GM12874 (cell line): ENCODE data around the gene FCHSD2.

ENCODE experiments used
- TF ChIP-seq, protein P1 (sequence below): IDR thresholded peaks from 2 replicates; pipeline ENCODE4 v1.5.1; 2011; ENCODE audit warnings: low read depth, mild to moderate bottlenecking, control low read depth, low read length, moderate library complexity; ENCODE audit not compliant: insufficient read depth

The FCHSD2 gene

DNA sequence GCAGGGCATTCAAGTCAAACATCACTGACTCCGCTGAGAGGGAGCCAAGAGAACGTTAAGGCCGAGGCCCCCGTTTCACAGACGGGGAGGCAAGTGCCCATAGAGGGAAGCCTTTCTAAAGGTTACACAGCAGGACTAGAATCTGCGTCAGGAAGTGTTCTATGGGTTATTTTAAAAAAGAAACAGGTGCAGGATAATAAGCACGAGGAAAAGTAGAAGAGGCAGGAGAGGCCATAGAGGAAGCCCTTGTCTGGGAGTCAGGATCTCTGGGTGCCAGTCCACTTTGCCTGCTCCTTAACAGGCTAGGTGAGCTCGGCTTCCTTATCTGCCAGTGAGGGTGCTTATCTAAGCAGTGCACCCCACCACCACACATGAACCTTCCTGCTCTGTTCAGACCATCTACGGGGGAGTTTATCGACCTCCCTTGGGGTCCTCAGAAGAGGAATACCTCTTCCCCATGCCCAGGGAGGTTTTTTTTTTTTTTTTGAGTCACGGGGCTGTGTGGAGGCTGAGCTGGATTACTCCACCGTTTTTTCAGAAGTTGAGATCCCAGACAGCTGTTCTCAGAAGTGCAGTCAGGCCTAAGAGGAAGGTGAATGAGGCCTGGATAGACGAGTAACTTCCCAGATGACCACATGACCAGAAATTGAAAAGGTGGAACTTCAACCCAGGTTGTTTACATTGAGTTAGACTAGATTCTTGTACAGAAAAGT lies 1.2 kb upstream of the FCHSD2 start:
- TF ChIP-seq, protein P1, sequence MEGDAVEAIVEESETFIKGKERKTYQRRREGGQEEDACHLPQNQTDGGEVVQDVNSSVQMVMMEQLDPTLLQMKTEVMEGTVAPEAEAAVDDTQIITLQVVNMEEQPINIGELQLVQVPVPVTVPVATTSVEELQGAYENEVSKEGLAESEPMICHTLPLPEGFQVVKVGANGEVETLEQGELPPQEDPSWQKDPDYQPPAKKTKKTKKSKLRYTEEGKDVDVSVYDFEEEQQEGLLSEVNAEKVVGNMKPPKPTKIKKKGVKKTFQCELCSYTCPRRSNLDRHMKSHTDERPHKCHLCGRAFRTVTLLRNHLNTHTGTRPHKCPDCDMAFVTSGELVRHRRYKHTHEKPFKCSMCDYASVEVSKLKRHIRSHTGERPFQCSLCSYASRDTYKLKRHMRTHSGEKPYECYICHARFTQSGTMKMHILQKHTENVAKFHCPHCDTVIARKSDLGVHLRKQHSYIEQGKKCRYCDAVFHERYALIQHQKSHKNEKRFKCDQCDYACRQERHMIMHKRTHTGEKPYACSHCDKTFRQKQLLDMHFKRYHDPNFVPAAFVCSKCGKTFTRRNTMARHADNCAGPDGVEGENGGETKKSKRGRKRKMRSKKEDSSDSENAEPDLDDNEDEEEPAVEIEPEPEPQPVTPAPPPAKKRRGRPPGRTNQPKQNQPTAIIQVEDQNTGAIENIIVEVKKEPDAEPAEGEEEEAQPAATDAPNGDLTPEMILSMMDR, result no peak

DNA sequence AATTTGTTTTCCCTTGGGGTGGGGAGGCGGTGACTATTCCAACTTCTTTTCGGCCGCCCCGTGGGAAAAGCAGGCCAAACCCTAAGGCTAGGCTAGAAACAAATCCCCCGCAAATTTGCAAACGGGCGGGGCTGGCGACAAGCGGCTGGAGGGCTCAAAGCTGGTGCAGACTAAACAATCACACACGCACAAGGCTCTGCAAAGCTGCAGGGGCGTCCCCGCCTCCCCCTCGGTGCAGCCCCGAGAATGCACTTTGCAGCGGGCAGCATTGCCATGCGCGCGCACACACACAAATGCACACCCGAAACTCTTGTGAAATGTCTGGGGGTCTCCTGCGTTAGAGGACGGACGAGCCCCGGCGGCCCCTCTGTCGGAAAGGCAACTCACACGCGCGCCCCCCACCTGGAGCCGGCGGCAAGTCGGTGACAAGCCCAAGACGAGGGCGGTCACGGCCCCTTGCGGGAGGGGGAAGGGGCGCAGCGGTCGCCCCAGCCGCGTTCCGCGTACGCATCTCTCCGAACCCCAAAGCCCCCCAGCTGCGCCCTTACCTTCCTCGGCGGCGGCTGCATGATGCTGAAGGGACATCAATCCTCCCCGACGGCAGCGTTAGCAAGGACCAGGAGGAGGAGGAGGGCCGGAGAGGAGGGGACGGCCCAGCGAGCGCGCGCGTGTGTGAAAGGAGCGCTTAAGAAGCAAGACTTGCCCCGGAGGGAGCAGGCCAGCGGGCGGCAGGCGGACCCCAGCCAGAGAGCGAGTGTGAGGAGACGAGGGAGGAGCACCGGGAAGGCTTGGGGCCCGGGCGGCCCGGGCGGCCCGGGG lies 600 bp downstream of the FCHSD2 start:
- TF ChIP-seq, protein P1, result no peak

DNA sequence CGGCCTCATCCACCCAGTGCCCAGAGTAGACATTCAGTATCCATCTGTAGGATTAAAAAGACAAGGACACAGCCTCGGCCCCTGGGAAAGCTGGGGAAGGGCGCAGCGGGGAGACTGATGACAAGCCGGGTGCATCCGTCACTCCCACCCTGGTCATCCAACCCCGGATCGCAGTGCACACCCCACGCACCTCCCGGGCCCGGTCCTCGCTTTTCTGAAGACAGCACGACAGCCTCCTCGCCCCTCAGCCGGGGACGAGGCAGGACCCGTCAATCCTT lies 1.1 kb downstream of the FCHSD2 start:
- TF ChIP-seq, protein P1, result no peak

DNA sequence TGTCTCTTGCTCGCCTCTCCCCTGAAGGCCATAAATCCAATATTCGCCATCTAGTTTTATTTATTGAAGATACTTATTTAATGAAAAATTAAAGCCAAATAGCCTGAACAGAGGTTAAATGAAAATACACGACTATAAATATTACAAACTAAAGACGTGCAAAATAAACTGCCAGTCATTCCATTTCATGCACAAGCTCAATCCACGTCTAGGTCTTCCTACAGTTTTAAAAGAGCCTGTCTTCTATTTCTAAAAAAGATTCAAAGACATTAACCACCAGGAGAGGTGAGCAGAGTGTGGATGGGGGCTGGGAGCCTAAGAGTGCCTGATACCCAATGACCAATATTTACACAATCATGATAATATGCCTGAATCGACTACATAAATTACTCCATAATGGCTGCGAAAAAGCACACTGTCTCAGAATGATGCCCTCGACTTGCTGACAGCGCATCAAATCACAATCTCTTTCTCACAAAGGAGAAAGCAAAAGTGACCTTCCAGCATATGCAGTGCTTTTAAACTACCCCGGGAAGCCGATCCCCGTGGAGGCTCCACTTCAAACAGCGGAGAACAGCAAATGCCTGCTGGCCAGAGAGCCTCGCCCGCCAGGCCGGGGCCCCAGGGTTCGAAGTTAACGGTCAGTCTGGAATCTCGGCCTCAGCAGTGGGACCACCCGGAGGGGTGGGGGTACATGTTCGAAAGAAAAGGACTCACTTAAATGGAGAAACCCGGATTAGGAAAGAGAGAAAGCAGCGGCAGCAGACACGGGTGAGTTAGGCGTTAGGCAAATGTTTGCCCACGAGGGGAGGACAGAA lies 1.7 kb downstream of the FCHSD2 start:
- TF ChIP-seq, protein P1, result no peak

DNA sequence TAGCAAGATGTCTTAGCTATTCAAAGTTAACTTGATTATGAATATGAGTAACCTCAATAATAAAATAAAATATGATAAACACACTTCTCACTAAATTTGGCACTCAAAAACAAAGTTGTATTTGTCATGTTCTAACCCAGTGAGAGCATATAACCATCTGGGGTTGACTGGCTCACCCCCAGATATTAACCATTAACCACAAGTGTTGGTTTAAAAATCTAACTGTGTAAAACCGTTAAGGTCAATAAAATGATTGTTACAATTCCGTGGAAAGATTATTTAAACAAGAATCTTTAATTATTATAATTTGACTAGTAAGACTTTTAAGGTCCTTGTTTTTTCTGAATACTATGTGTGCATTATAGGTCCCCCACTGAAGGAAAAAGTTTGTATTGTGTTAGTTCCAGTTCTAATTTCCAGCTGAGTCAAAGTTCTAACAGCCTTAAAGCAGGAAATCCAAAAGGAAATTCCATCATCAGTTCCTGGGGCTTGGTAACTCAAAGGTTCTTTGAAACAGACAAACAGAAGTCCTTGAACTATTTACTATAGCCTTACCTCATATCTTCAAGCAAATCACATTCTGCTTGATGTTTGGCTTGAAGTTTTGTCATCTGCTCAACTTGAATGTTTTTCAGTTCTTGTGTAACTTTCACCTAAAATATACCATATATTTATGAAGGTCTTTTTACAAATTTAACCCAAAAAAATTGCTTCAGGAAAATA lies 2.5 kb downstream of the FCHSD2 start:
- TF ChIP-seq, protein P1, result no peak

DNA sequence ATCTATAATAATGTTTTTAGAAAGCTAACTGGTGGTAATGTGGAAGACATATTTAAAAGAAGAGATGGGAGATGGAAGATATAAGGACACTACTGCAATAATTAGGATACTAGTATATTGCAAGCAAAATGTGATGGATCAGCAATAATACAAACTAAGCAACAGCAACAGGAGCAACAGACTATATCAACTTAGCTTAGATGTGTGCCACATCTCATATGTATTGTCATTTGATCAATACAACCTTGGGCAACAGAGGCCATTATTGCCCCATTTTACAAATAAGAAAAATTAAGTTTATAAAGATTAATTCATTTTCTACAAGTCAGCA lies 4.2 kb downstream of the FCHSD2 start:
- TF ChIP-seq, protein P1, result no peak

DNA sequence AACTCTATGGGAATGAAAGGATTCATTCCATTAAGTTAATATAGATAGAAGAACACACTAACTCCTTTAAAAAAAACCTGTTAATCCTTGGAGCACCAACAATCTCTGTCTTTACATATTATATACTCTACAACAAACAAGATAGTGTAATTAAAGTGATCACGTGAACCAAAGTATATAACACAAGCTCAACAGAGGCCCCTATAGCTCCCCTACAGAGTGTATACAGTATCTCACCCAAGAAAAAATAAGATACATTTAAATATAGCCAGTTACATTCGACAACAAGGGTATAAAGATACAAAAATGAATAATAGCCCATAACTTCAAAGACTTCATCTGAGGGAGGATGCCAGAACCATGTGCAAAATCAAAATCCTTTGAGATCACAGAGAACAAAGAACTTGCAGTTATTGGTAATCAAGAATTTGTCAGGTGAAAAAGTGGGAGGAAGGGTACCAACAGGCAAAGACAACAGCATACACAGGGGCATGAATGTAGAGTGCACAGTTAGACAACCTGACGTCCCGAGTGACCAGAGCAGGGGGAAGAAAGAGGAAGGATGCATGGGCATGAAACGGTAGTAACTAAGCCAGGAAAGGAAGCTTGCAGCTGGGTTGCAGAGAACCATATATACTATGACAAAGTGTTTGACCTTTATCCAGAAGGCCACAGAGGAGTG lies 4.7 kb downstream of the FCHSD2 start:
- TF ChIP-seq, protein P1, result peak; percentile 18; the same call in 1 of the 2 replicates
